IMR-90 (cell line): ENCODE data around the gene MAPRE3. TPM values are rescaled to one million over a fixed set of nuclear protein-coding genes. Genes with fewer than 3 reads are reported as not detected.

ENCODE experiments used
- ATAC-seq: fragments of 200-7000 bp; cut with Tn5 transposase; 2 replicates; pipeline ENCODE4 v1.9.1; 2020; ENCODE audit warnings: low read depth, mild to moderate bottlenecking, moderate library complexity
- BruUV-seq: library from RNA; stranded (reverse); fragments of 400-500 nt; replicated peaks from 2 replicates; lab custom pipeline; 2021; lab: Mats Ljungman, UMichigan
- CTCF ChIA-PET: fragments of 300-600 bp; formaldehyde crosslinking; extraction: SDS; loops from one replicate; lab custom pipeline; 2021; ENCODE audit warnings: antibody characterized with exemption; lab: Yijun Ruan, JAX
- POLR2A ChIA-PET: fragments of 300-600 bp; sonication (Branson Sonifier 250); formaldehyde crosslinking; loops from one replicate; lab custom pipeline; 2022; ENCODE audit warnings: antibody characterized with exemption; ENCODE audit not compliant: unreplicated experiment; lab: Charles Lee
- DNase-seq: peaks from one replicate; pipeline ENCODE4 v3.0.0; 2013
- H2AFZ ChIP-seq: replicated peaks from 2 replicates; pipeline ENCODE3; 2013; ENCODE audit warnings: low read length, mild to moderate bottlenecking; ENCODE audit not compliant: poor library complexity
- H2AK5ac ChIP-seq: 2 replicates; pipeline ENCODE4 v1.6.1; 2013; ENCODE audit warnings: low read depth, low read length, inconsistent platforms
- H2AK9ac ChIP-seq: replicated peaks from 2 replicates; pipeline ENCODE3; 2013; ENCODE audit warnings: mild to moderate bottlenecking, low read depth, low read length, moderate library complexity; ENCODE audit not compliant: poor library complexity
- H2BK120ac ChIP-seq: 2 replicates; pipeline ENCODE4 v1.6.1; 2013; ENCODE audit warnings: low read depth, low read length, inconsistent platforms
- H2BK15ac ChIP-seq: 3 replicates; pipeline ENCODE4 v1.6.1; 2013; ENCODE audit warnings: low read depth, low read length, inconsistent platforms
- H2BK20ac ChIP-seq: 2 replicates; pipeline ENCODE4 v1.6.1; 2013; ENCODE audit warnings: low read depth, mild to moderate bottlenecking, inconsistent platforms, low read length, moderate library complexity
- H2BK5ac ChIP-seq: 2 replicates; pipeline ENCODE4 v1.6.1; 2013; ENCODE audit warnings: mild to moderate bottlenecking, low read depth, low read length, inconsistent platforms; ENCODE audit not compliant: poor library complexity, severe bottlenecking
- H3K14ac ChIP-seq: replicated peaks from 2 replicates; pipeline ENCODE4 v1.6.1; 2013; ENCODE audit warnings: low read depth, low read length, inconsistent platforms
- H3K18ac ChIP-seq: 2 replicates; pipeline ENCODE4 v1.6.1; 2013; ENCODE audit warnings: low read depth, low read length, control low read depth
- H3K23ac ChIP-seq: 2 replicates; pipeline ENCODE4 v1.6.1; 2013; ENCODE audit warnings: low read depth, low read length, inconsistent platforms
- H3K27ac ChIP-seq: 2 replicates; pipeline ENCODE4 v1.5.1; 2013; ENCODE audit warnings: mild to moderate bottlenecking, control low read depth, low read length; ENCODE audit not compliant: insufficient read depth
- H3K27me3 ChIP-seq: 2 replicates; pipeline ENCODE4 v1.6.1; 2013; ENCODE audit warnings: low read length; ENCODE audit not compliant: control insufficient read depth, insufficient read depth
- H3K36me3 ChIP-seq: 2 replicates; pipeline ENCODE4 v1.6.1; 2013; ENCODE audit warnings: low read length, mixed read lengths; ENCODE audit not compliant: control insufficient read depth, insufficient read depth
- H3K4ac ChIP-seq: 2 replicates; pipeline ENCODE4 v1.6.1; 2013; ENCODE audit warnings: low read depth, low read length, inconsistent platforms
- H3K4me1 ChIP-seq: 2 replicates; pipeline ENCODE4 v1.6.1; 2013; ENCODE audit warnings: low read length, mixed read lengths; ENCODE audit not compliant: control insufficient read depth, insufficient read depth
- H3K4me2 ChIP-seq: 2 replicates; pipeline ENCODE4 v1.6.1; 2013; ENCODE audit warnings: low read depth, mild to moderate bottlenecking, control low read depth, low read length, moderate library complexity
- H3K4me3 ChIP-seq: 2 replicates; pipeline ENCODE4 v1.5.1; 2013; ENCODE audit warnings: low read depth, mild to moderate bottlenecking, control low read depth, low read length, moderate library complexity; ENCODE audit not compliant: insufficient read depth
- H3K56ac ChIP-seq: 2 replicates; pipeline ENCODE4 v1.6.1; 2013; ENCODE audit warnings: low read length, inconsistent platforms; ENCODE audit not compliant: insufficient read depth; ENCODE audit errors: extremely low read depth
- H3K79me1 ChIP-seq, 2 experiments: 2 replicates each; pipeline ENCODE4 v1.6.1; 2013; ENCODE audit warnings: low read length in 2 of 2, inconsistent platforms in 1 of 2, low read depth in 1 of 2
- H3K9ac ChIP-seq: 2 replicates; pipeline ENCODE4 v1.6.1; 2013; ENCODE audit warnings: low read depth, low read length, control low read depth
- H3K9me1 ChIP-seq: 2 replicates; pipeline ENCODE4 v1.6.1; 2013; ENCODE audit warnings: low read length, inconsistent platforms; ENCODE audit not compliant: insufficient read depth
- H3K9me3 ChIP-seq: 2 replicates; pipeline ENCODE4 v1.6.1; 2013; ENCODE audit warnings: low read length; ENCODE audit not compliant: control insufficient read depth, insufficient read depth
- H4K20me1 ChIP-seq: 2 replicates; pipeline ENCODE4 v1.6.1; 2013; ENCODE audit warnings: low read length, inconsistent platforms; ENCODE audit not compliant: insufficient read depth
- H4K5ac ChIP-seq: 2 replicates; pipeline ENCODE4 v1.6.1; 2013; ENCODE audit warnings: mild to moderate bottlenecking, low read depth, low read length, control low read depth
- H4K8ac ChIP-seq, 2 experiments: 2 replicates each; pipeline ENCODE4 v1.6.1; 2013; ENCODE audit warnings: low read depth in 2 of 2, low read length in 2 of 2, control low read depth in 1 of 2, inconsistent platforms in 1 of 2
- H4K91ac ChIP-seq: 2 replicates; pipeline ENCODE4 v1.6.1; 2013; ENCODE audit warnings: low read depth, low read length, inconsistent platforms; ENCODE audit not compliant: insufficient read depth
- BHLHE40 ChIP-seq: fragments of 150-350 bp; IDR thresholded peaks from 2 replicates; pipeline ENCODE4 v1.6.1; 2016; ENCODE audit warnings: mild to moderate bottlenecking, low read depth, low read length
- CHD1 ChIP-seq: IDR thresholded peaks from 2 replicates; pipeline ENCODE4 v1.6.1; 2012; ENCODE audit warnings: low read depth, low read length, improper control_type of control experiment
- MAZ ChIP-seq: IDR thresholded peaks from 2 replicates; pipeline ENCODE4 v1.6.1; 2012; ENCODE audit warnings: low read depth, mild to moderate bottlenecking, low read length, improper control_type of control experiment, moderate library complexity, borderline replicate concordance
- MXI1 ChIP-seq: IDR thresholded peaks from 2 replicates; pipeline ENCODE4 v1.6.1; 2012; ENCODE audit warnings: low read depth, mild to moderate bottlenecking, low read length, moderate library complexity, borderline replicate concordance
- NFE2L2 ChIP-seq: fragments of 150-350 bp; IDR thresholded peaks from 2 replicates; pipeline ENCODE4 v1.6.1; 2016; ENCODE audit warnings: low read depth, mild to moderate bottlenecking, low read length
- POLR2A ChIP-seq: IDR thresholded peaks from 2 replicates; pipeline ENCODE4 v1.6.1; 2012; ENCODE audit warnings: mild to moderate bottlenecking, low read depth, low read length
- RAD21 ChIP-seq: IDR thresholded peaks from 2 replicates; pipeline ENCODE4 v1.6.1; 2012; ENCODE audit warnings: low read length, improper control_type of control experiment
- WGBS, 2 experiments: methylation state at CpG; one replicate each; pipeline versions ENCODE4 v1.1.5 to v1.1.7; 2013; ENCODE audit warnings: missing lambda C conversion rate in 2 of 2; ENCODE audit not compliant: insufficient read length in 1 of 2; ENCODE audit errors: extremely low coverage in 2 of 2; 5-methylcytosine and 5-hydroxymethylcytosine counted together
- dilution Hi-C: fragments of 300-500 bp; cut with HindIII; formaldehyde crosslinking; loops from one replicate; pipeline ENCODE4 v1.14.3; 2018; ENCODE audit warnings: low sequenced_read_pairs; ENCODE audit not compliant: unreplicated experiment
- in situ Hi-C: fragments of 300-500 bp; cut with MboI; formaldehyde crosslinking; loops from 3 replicates; pipeline ENCODE4 v1.14.3; 2019; ENCODE audit warnings: low sequenced_read_pairs, inconsistent platforms, mixed read lengths
- intact Hi-C: fragments of 100-400 bp; cut with micrococcal nuclease; formaldehyde crosslinking; loops from 2 replicates; pipeline ENCODE4 v1.10.0; 2022
- polyA plus RNA-seq, 3 experiments: library from polyadenylated mRNA; depleted of rRNA; stranded (reverse); fragments of >200 nt; gene quantifications; 2 replicates each; pipeline ENCODE4 v1.2.3, GENCODE V29; 2012; ENCODE audit warnings: low replicate concordance in 1 of 3
- total RNA-seq: library from RNA; depleted of rRNA; stranded (reverse); fragments of >200 nt; gene quantifications from 2 replicates; pipeline ENCODE4 v1.2.3, GENCODE V29; 2012
- TF ChIP-seq, protein P1 (sequence below): conservative IDR thresholded peaks from 2 replicates; pipeline ENCODE4 v1.5.1; 2012; ENCODE audit warnings: mild to moderate bottlenecking, low read depth, low read length, improper control_type of control experiment
- TF ChIP-seq, protein P2 (sequence below): fragments of 150-350 bp; IDR thresholded peaks from 2 replicates; pipeline ENCODE4 v1.6.1; 2016; ENCODE audit warnings: low read depth, mild to moderate bottlenecking, low read length, moderate library complexity, borderline replicate concordance

The MAPRE3 gene
- total and polyA plus RNA-seq, 2 of the 4 experiments (the other 2 are of a cell fraction): 1.8 to 20.3 TPM

- Histone ChIP-seq H4K8ac (peak within 1 kb of the TSS; percentile 85 to 97), H4K20me1 (peaks cover 36% of the 10 kb centered on the region), H2AK5ac (peak within 1 kb of the TSS; percentile 99), H2BK15ac (peak within 1 kb of the TSS; percentile 60; the same call in 1 of the 3 replicates), H4K91ac (peak within 1 kb of the TSS; percentile 99), H3K27ac (peak within 1 kb of the TSS; percentile 90), H2BK20ac (peak within 1 kb of the TSS; percentile 54; the same call in 1 of the 2 replicates), H2AFZ (peak within 1 kb of the TSS; percentile 95), H3K56ac (peak within 1 kb of the TSS; percentile 93), H3K18ac (peak within 1 kb of the TSS; percentile 79), H3K4me1 (peaks cover 7% of the 10 kb centered on the region), H3K9me1 (peaks cover 8% of the 10 kb centered on the region), H2BK5ac (peak within 1 kb of the TSS; percentile 75), H3K23ac (peak within 1 kb of the TSS; percentile 100), H3K79me1 (peaks cover 57 to 97% of the 10 kb centered on the region in 2 experiments), H2AK9ac (peak within 1 kb of the TSS; percentile 100), H4K5ac (peak within 1 kb of the TSS; percentile 94), H3K4me2 (peak within 1 kb of the TSS; percentile 97), H3K4me3 (peak within 1 kb of the TSS; percentile 94), H3K27me3 (no peaks in the 10 kb centered on the region), H2BK120ac (peak within 1 kb of the TSS; percentile 87), H3K14ac (peak within 1 kb of the TSS; percentile 100), H3K9ac (peak within 1 kb of the TSS; percentile 97), H3K36me3 (peaks cover 40% of the 10 kb centered on the region), H3K4ac (peak within 1 kb of the TSS; percentile 100), H3K9me3 (no peaks in the 10 kb centered on the region)
- TF ChIP-seq POLR2A: peak; percentile 96
- TF ChIP-seq RAD21: no peak
- no peak for TF ChIP-seq NFE2L2
- TF ChIP-seq, protein P1, sequence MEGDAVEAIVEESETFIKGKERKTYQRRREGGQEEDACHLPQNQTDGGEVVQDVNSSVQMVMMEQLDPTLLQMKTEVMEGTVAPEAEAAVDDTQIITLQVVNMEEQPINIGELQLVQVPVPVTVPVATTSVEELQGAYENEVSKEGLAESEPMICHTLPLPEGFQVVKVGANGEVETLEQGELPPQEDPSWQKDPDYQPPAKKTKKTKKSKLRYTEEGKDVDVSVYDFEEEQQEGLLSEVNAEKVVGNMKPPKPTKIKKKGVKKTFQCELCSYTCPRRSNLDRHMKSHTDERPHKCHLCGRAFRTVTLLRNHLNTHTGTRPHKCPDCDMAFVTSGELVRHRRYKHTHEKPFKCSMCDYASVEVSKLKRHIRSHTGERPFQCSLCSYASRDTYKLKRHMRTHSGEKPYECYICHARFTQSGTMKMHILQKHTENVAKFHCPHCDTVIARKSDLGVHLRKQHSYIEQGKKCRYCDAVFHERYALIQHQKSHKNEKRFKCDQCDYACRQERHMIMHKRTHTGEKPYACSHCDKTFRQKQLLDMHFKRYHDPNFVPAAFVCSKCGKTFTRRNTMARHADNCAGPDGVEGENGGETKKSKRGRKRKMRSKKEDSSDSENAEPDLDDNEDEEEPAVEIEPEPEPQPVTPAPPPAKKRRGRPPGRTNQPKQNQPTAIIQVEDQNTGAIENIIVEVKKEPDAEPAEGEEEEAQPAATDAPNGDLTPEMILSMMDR: no peak
- TF ChIP-seq CHD1: 0 out of 2 replicates have a peak, but pooled peaks have one; percentile 53
- TF ChIP-seq MXI1: peak; percentile 89
- TF ChIP-seq, protein P2, sequence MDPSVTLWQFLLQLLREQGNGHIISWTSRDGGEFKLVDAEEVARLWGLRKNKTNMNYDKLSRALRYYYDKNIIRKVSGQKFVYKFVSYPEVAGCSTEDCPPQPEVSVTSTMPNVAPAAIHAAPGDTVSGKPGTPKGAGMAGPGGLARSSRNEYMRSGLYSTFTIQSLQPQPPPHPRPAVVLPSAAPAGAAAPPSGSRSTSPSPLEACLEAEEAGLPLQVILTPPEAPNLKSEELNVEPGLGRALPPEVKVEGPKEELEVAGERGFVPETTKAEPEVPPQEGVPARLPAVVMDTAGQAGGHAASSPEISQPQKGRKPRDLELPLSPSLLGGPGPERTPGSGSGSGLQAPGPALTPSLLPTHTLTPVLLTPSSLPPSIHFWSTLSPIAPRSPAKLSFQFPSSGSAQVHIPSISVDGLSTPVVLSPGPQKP: no peak
- TF ChIP-seq MAZ: peak; percentile 39; the same call in 1 of the 2 replicates
- no peak for TF ChIP-seq BHLHE40
- ChIA-PET CTCF (no interaction called here), POLR2A (interaction anchor here (0.6 to 1.4 kb wide), 4 partner anchors 11 to 46 kb away, joined by 3 to 11 read pairs (median 7); no protein-coding TSS in a partner anchor)
- BruUV-seq: TSS peak; percentile 72
- in situ Hi-C loops: no loop called here
- intact Hi-C loops: loop anchor here (1.0 kb wide), 1 partner anchor 18 kb away; no protein-coding TSS in a partner anchor
- DNase-seq (peak; percentile 89), ATAC-seq (peak; percentile 96)
- 0% methylated on average over 15 of the region's 76 CpGs; no CpG with 5 or more reads in 1 of the 2 experiments for WGBS, 2 experiments
- dilution Hi-C loops: no loop called here
These were observed 62.2 kb downstream of the MAPRE3 start, which contains the start of gene TMEM214 for GRCh38 chr2:27032495-27033252. Gene TMEM214 (plus strand): TSS chr2:27032965. CDS start chr2:27033016, 51 bp downstream.
